KMS-11 (cell line): ENCODE data around the gene SCN3B.
"Not testable (repeated sequence)": the region's sequence is repeated elsewhere in the genome, so short reads cannot be mapped to it uniquely, and the experiment has no call there.

Experiments
- H2AFZ ChIP-seq: fragments of 200-600 bp; sonication (generic); 2 replicates; pipeline ENCODE4 v1.6.1; 2016; ENCODE audit warnings: antibody characterized with exemption, mixed run types, low read depth
- H3K27ac ChIP-seq: fragments of 200-600 bp; sonication (generic); 2 replicates; pipeline ENCODE4 v1.6.1; 2016; ENCODE audit warnings: mild to moderate bottlenecking, mixed run types
- H3K27me3 ChIP-seq: fragments of 200-600 bp; sonication (generic); 2 replicates; pipeline ENCODE4 v1.6.1; 2017; ENCODE audit warnings: mild to moderate bottlenecking, low read depth, mixed run types, moderate library complexity; ENCODE audit not compliant: insufficient read depth
- H3K36me3 ChIP-seq: fragments of 200-600 bp; sonication (generic); 2 replicates; pipeline ENCODE4 v1.6.1; 2017; ENCODE audit warnings: mild to moderate bottlenecking, mixed run types; ENCODE audit not compliant: insufficient read depth
- H3K4me1 ChIP-seq: fragments of 200-600 bp; sonication (generic); 2 replicates; pipeline ENCODE4 v1.6.1; 2016; ENCODE audit warnings: mild to moderate bottlenecking, low read depth, mixed run types; ENCODE audit not compliant: poor library complexity, severe bottlenecking
- H3K4me2 ChIP-seq: fragments of 200-600 bp; sonication (generic); 2 replicates; pipeline ENCODE4 v1.7.0; 2016; ENCODE audit warnings: mild to moderate bottlenecking, mixed run types
- H3K4me3 ChIP-seq: fragments of 200-600 bp; sonication (generic); IDR thresholded peaks from 2 replicates; pipeline ENCODE4 v1.6.1; 2017; ENCODE audit warnings: low read depth, low read length, mixed read lengths; ENCODE audit not compliant: insufficient read depth
- H3K79me2 ChIP-seq: fragments of 200-600 bp; sonication (generic); 2 replicates; pipeline ENCODE4 v1.6.1; 2016; ENCODE audit warnings: low read depth, mixed run types; ENCODE audit not compliant: insufficient read depth
- H3K9ac ChIP-seq: fragments of 200-600 bp; sonication (generic); 2 replicates; pipeline ENCODE4 v1.6.1; 2016; ENCODE audit warnings: mild to moderate bottlenecking, mixed run types
- H4K20me1 ChIP-seq: fragments of 200-600 bp; sonication (generic); 2 replicates; pipeline ENCODE4 v1.6.1; 2016; ENCODE audit warnings: mild to moderate bottlenecking, mixed run types; ENCODE audit not compliant: insufficient read depth
- CTCF ChIP-seq: fragments of 200-600 bp; sonication (generic); conservative IDR thresholded peaks from 2 replicates; pipeline ENCODE4 v1.6.1; 2017; ENCODE audit warnings: low read depth, mild to moderate bottlenecking, antibody characterized with exemption, low read length, moderate library complexity, mixed read lengths

SCN3B gene

DNA sequence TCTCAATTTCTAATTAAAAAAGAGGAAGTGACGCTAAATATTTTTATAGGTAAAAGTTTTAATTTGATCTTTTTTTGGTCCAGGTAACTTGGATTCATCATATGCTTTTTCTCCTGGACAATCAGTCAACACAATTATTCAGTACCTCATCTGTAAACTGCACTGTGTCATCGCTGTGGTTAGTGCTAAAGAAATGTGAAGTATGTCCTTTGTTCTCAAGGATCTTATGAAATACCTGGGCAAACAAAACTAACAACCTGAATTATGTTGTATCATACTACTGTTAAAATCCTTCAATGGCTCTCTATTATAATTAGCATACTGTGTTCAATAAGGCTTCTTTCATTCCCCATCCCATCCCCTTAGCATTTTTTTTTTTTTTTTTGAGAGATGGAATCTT, 19.9 kb upstream of the SCN3B start:
- no peak for TF ChIP-seq CTCF
- no peaks in the 10 kb centered on the region for H3K27me3 ChIP-seq

DNA sequence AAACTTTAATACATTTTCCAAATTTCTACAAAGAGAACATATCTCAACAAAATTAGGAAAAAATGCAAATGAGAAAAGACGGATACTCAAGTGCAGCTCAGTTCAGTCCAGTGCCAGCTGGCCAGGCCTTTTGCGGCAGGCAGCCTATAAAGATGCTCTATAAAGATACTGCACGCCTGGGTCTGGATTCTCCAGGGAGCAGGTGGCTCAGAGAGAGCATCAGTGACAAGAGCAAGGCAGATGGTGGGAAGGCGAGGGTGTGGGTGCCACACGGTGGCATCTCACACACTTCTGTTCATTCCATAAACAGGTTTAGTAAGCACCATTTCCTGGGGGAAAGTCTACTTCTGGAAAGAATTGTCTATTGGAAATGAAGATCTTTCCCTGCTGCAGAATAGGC, 18.1 kb upstream of the SCN3B start:
- Histone ChIP-seq H3K79me2 (no peaks in the 10 kb centered on the region), H3K27ac (no peak overlapping the region), H3K9ac (no peak overlapping the region), H3K36me3 (no peaks in the 10 kb centered on the region), H2AFZ (no peak overlapping the region), H4K20me1 (no peaks in the 10 kb centered on the region), H3K4me3 (no peak overlapping the region), H3K27me3 (no peaks in the 10 kb centered on the region), H3K4me2 (no peak overlapping the region), H3K4me1 (no peaks in the 10 kb centered on the region)
- no peak for TF ChIP-seq CTCF

More for the DNA sequence above, 19.9 kb upstream of the SCN3B start:
- H3K27ac ChIP-seq: no peak overlapping the region
- no peaks in the 10 kb centered on the region for H3K36me3 ChIP-seq
- H3K9ac ChIP-seq: no peak overlapping the region
- no peak overlapping the region for H2AFZ ChIP-seq
- no peaks in the 10 kb centered on the region for H3K79me2 ChIP-seq
- H3K4me1 ChIP-seq: no peaks in the 10 kb centered on the region
- H3K4me2 ChIP-seq: no peak overlapping the region
- no peak overlapping the region for H3K4me3 ChIP-seq
- no peaks in the 10 kb centered on the region for H4K20me1 ChIP-seq

DNA sequence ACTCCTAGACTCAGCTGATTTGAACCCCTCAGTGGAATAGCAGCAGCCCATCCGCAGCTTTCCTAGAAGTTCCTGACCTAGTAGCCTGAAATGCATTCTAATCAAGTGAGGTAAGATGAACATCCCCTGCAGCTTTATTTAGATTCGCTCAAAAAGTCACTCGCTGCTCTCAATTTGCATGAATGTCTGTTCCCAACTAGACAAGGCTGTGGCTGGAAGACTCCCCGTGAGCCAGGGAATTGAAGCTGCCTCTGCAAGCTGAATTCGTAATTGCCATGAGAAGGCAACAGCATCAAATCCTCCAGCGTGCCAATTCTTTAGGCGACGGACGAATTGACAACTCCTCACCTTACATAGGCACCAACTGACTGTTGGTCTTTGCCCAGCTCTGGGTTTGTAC, 17.1 kb upstream of the SCN3B start:
- no peak overlapping the region for H3K4me2 ChIP-seq
- H3K4me3 ChIP-seq: no peak overlapping the region
- no peak overlapping the region for H3K9ac ChIP-seq
- H3K4me1 ChIP-seq: no peaks in the 10 kb centered on the region
- H2AFZ ChIP-seq: no peak overlapping the region
- no peaks in the 10 kb centered on the region for H3K79me2 ChIP-seq
- no peaks in the 10 kb centered on the region for H4K20me1 ChIP-seq
- TF ChIP-seq CTCF: no peak
- H3K36me3 ChIP-seq: no peaks in the 10 kb centered on the region
- no peaks in the 10 kb centered on the region for H3K27me3 ChIP-seq
- H3K27ac ChIP-seq: no peak overlapping the region

- TF ChIP-seq CTCF: no peak
- no peaks in the 10 kb centered on the region for H3K79me2 ChIP-seq
- no peak overlapping the region for H3K9ac ChIP-seq
- H3K4me3 ChIP-seq: no peak overlapping the region
- no peak overlapping the region for H3K4me2 ChIP-seq
- H3K27me3 ChIP-seq: no peaks in the 10 kb centered on the region
- H3K4me1 ChIP-seq: no peaks in the 10 kb centered on the region
- no peaks in the 10 kb centered on the region for H3K36me3 ChIP-seq
- no peaks in the 10 kb centered on the region for H4K20me1 ChIP-seq
- H3K27ac ChIP-seq: no peak overlapping the region
- no peak overlapping the region for H2AFZ ChIP-seq
Observed at GRCh38 chr11:123670081-123670480, 15.7 kb upstream of the SCN3B start.

GRCh38 chr11:123665306-123665705, 10.9 kb upstream of the SCN3B start:
- Histone ChIP-seq H3K36me3 (no peaks in the 10 kb centered on the region), H3K4me2 (no peak overlapping the region), H4K20me1 (no peaks in the 10 kb centered on the region), H2AFZ (no peak overlapping the region), H3K4me3 (no peak overlapping the region), H3K79me2 (no peaks in the 10 kb centered on the region), H3K9ac (no peak overlapping the region), H3K4me1 (no peaks in the 10 kb centered on the region), H3K27me3 (no peaks in the 10 kb centered on the region), H3K27ac (no peak overlapping the region)
- TF ChIP-seq CTCF: no peak

GRCh38 chr11:123659965-123660364, 5.5 kb upstream of the SCN3B start:
- not testable (repeated sequence) for H4K20me1 ChIP-seq, H3K4me3 ChIP-seq, H3K4me2 ChIP-seq, H3K4me1 ChIP-seq, H3K79me2 ChIP-seq, H3K27ac ChIP-seq, H3K27me3 ChIP-seq, H2AFZ ChIP-seq, H3K9ac ChIP-seq, H3K36me3 ChIP-seq
